Activated T-cell treated with anti-CD3 and anti-CD28 coated beads, Interleukin-2, amount 50 U/mL, for 4 hours (primary cell): Measurements from ENCODE around the gene C16orf46. TPM values are rescaled to one million over a fixed set of nuclear protein-coding genes. Genes with fewer than 3 reads are reported as not detected.
A peak's percentile ranks its signal among the peaks of the same experiment; 100 is the strongest.
"Not testable (repeated sequence)": the region's sequence is repeated elsewhere in the genome, so short reads cannot be mapped to it uniquely, and the experiment has no call there.

Experiments used
- ATAC-seq, 2 donors: fragments of 200-7000 bp; cut with Tn5 transposase; one replicate each; pipeline ENCODE4 v1.10.0; 2021
- DNase-seq: peaks from one replicate; pipeline ENCODE4 v3.0.0-alpha.2; 2020
- H3K27me3 Mint-ChIP-seq: one replicate; pipeline ENCODE4 v1.8.0; 2021; ENCODE audit warnings: low read depth, mixed read lengths
- H3K36me3 Mint-ChIP-seq: one replicate; pipeline ENCODE4 v1.8.0; 2022; ENCODE audit warnings: mixed read lengths; ENCODE audit not compliant: insufficient read depth
- H3K4me1 Mint-ChIP-seq: one replicate; pipeline ENCODE4 v1.8.0; 2021; ENCODE audit warnings: low read depth, mixed read lengths
- H3K4me3 Mint-ChIP-seq: one replicate; pipeline ENCODE4 v1.8.0; 2021; ENCODE audit warnings: mild to moderate bottlenecking, moderate library complexity, mixed read lengths
- H3K9me3 Mint-ChIP-seq: one replicate; pipeline ENCODE4 v1.8.0; 2021; ENCODE audit warnings: mixed read lengths
- total RNA-seq, 3 donors: library from RNA; stranded (reverse); gene quantifications; one replicate each; pipeline ENCODE4 v1.2.1, GENCODE V29; 2021

C16orf46 gene, protein sequence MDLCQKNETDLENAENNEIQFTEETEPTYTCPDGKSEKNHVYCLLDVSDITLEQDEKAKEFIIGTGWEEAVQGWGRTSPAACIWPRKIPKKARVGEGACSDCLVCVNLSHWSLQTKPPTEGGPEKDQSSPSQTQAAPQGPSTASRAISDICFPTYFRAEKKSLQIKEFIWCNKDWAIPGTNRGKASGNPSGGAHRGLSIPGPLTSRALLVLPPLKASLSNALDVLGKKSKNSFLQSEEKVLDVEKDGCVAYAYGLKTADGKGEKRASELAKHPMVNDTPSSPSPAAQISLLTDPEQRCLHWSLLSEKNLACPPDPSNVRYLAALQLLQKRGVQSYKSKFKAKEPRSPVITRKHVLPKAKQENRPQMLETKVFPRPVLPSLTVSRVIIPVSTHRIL
- total RNA-seq = 1 to 10 TPM; 1.4 to 1.7 (median 1.6) TPM

DNA sequence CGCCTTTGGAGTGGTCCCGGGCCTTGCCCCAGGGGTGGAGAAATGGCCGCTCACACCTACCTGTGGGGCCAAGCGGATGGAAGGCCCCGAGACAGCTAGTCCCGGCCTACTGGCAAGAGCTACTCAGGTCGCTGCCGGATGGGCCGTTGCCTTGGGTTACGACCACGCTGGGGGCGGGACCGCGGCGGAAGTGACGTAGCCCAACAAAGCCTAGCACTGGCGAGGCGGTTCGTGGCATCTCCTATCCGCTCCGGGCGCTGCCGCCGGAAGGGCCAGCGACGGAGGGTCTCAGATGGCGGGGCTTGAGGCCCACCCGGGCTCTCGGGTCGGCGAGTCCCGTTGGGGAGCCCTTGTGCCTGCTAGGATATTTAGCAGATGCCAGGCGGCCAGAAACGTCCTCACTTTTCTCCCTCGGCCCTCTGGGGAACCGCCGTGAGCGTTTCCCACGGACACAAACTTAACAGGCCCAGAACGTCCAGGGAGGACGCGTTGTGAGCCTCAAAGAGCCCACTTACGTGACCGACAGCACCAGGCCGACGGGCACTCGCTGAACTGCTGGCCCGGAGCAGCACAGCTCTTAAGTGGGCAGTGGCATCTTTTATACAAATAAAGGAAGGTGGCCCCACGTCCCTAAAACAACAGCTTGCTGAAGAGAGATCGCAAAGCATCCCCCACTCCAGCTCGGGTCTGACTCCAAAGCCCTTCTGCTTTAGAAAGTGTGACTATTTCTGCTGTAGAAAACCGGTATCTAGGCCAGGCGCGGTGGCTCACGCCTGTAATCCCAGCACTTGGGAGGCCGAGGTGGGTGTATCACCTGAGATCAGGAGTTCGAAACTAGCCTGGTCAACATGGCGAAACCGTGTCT lies at the start of gene C16orf46:
TSS of gene C16orf46 (minus strand) at position 163 of the 865 bp plus-strand sequence. CDS start 13,283 bp downstream, outside the sequence.
- H3K27me3 Mint-ChIP-seq = peaks cover 6% of the 10 kb centered on the region
- DNase-seq = peak; percentile 96
- peaks cover 5% of the 10 kb centered on the region for H3K4me1 Mint-ChIP-seq
- no peaks in the 10 kb centered on the region for H3K36me3 Mint-ChIP-seq
- ATAC-seq = peak; percentile 87 to 88
- H3K9me3 Mint-ChIP-seq = no peaks in the 10 kb centered on the region
- no peak within 1 kb of the TSS for H3K4me3 Mint-ChIP-seq

DNA sequence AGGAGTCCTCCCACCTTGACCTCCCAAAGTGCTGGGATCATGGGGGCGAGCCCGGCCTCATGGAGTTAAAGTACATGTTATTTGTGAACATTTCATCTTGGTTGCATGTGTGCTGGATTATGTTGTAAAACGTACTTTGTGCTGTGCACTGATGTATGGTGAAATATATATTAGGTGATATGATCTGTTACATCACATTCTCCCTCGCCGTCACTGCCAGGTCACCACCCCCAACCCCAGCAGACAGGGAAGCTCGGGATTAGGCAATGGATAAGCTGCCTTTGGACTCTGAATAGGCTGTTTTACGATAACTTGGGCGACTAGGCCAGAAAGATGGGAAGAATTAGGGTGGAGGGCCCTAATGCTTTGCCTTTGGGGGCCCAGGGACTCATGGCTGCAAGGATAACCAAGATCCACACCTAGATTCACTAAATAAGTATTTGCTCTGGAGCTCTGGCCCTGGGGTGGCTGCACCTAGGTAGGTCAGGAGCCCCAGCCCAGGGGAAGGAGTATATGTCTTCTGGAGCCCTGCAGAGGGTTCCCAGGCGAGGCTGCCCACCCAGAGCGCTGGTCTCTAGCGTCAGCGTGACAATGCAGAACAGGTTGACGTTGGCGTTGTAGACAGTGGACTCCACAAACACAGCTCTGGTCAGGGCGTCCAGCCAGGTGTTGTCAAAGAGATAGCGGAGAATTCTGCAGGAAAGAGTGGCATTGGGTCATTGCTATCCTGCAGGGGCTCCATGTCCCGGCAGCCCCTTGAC lies 46.2 kb upstream of the C16orf46 start:
- no peak for DNase-seq
- no peak for ATAC-seq
- Mint-ChIP-seq H3K4me1 (no peaks in the 10 kb centered on the region), H3K4me3 (no peak overlapping the region), H3K27me3 (peaks cover 6% of the 10 kb centered on the region), H3K9me3 (no peaks in the 10 kb centered on the region), H3K36me3 (no peaks in the 10 kb centered on the region)

DNA sequence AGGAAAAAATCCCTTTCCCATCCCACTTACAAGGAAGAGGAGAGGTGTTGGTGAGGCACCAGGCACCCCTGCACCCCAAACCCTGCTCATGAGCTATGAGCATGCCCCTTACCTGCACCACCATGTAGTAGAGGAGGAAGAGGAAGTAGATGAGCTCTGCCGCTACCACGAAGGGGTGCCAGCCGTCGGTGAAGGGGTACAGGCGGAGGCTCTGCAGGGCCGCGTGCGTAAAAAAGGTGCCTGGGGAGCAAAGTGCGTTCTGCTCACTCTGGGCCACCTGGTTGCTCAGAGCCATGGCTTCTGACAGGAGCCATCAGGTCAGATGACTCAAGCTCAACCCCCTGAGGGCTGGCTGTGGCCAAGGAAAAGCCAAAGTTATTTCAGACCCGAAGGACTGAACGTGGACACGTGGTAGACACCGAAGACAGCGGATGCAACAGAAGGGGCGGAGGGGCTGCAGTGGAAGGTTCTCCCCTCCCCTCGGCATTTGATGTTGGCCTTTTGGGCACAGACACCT lies 44.5 kb upstream of the C16orf46 start:
- Mint-ChIP-seq H3K4me1 (no peaks in the 10 kb centered on the region), H3K36me3 (no peaks in the 10 kb centered on the region), H3K27me3 (peaks cover 5% of the 10 kb centered on the region), H3K9me3 (no peaks in the 10 kb centered on the region), H3K4me3 (no peak overlapping the region)
- DNase-seq = no peak
- ATAC-seq = no peak

DNA sequence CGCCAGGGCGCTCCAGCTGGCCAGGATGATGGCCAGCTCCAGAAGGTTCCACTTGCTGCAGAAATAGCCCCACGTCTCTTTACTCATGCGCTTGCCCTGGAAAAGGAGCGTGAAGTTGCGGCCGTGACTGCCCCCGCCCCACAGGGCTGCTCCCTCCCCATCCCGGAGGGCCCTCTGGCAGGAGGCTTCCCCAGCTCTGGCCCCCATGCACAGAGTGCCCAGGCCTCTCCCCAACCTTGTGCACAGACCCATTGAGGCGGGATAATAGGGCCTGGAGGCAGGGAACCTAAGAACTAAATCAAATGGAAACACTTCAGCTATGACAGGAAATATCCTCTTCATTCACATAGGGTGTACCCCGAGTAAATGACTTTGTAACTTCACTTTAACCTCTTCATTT lies 40.4 kb upstream of the C16orf46 start:
- no peak for DNase-seq
- H3K4me3 Mint-ChIP-seq = no peak overlapping the region
- H3K27me3 Mint-ChIP-seq = peaks cover 7% of the 10 kb centered on the region
- H3K36me3 Mint-ChIP-seq = no peaks in the 10 kb centered on the region
- no peaks in the 10 kb centered on the region for H3K4me1 Mint-ChIP-seq
- H3K9me3 Mint-ChIP-seq = no peaks in the 10 kb centered on the region
- ATAC-seq = no peak

DNA sequence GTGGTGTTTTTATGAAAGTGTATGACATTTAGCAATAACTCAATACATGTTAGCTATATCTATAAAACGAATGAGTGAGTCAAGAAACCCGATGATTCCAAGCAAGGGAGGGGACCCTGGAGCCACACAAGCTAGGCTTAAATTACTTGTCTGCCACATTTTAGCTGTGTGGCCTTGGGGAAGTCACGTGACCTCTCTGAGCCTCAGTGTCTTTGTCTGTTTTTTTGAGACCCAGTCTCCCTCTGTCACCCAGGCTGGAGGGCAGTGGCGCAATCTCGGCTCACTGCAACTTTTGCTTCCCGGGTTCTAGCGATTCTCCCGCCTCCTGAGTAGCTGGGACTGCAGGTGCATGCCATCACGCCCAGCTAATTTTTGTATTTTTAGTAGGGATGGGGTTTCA lies 39.2 kb upstream of the C16orf46 start:
- ATAC-seq (no peak), DNase-seq (no peak)
- H3K9me3 Mint-ChIP-seq = no peaks in the 10 kb centered on the region
- peaks cover 7% of the 10 kb centered on the region for H3K27me3 Mint-ChIP-seq
- no peak overlapping the region for H3K4me3 Mint-ChIP-seq
- no peaks in the 10 kb centered on the region for H3K36me3 Mint-ChIP-seq
- H3K4me1 Mint-ChIP-seq = no peaks in the 10 kb centered on the region

DNA sequence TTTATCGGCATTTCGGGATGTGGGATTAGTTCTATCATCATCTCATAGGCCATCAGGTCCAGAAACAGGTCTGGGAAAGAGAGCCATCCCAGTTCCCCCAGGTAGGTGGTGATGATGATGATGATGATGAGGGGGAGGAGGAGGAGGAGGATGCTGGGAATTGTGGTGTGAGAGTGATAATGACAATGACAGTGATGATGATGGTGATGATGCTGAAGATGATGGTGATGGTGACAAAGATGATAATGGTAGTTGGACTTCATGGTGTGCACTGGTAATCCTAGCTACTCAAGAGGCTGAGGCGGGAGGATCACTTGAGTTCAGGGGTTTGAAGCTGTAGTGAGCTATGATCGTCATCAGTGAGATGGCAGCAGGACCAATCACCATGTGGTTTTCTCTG lies 35.4 kb upstream of the C16orf46 start:
- Mint-ChIP-seq H3K27me3 (peaks cover 4% of the 10 kb centered on the region), H3K4me3 (no peak overlapping the region), H3K4me1 (no peaks in the 10 kb centered on the region), H3K9me3 (no peaks in the 10 kb centered on the region), H3K36me3 (no peaks in the 10 kb centered on the region)
- DNase-seq (no peak), ATAC-seq (no peak)

DNA sequence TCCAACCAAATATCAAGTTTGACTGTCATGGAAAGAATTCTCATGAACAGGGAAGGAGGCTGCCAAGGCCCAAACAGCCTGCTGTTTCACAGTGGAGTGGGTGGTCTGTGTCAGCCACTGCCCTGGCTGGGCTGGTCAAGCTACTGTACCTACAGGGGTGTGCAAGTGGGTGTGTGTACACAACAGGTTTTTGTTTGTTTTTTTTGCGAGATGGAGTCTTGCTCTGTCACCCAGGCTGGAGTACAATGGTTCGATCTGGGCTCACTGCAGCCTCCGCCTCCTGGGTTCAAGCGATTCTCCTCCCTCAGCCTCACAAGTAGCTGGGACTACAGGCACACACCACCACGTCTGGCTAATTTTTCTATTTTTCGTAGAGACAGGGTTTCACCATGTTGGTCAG lies 32.2 kb upstream of the C16orf46 start:
- H3K4me1 Mint-ChIP-seq, ATAC-seq, H3K36me3 Mint-ChIP-seq, H3K4me3 Mint-ChIP-seq, H3K27me3 Mint-ChIP-seq, DNase-seq, H3K9me3 Mint-ChIP-seq: not testable (repeated sequence)

DNA sequence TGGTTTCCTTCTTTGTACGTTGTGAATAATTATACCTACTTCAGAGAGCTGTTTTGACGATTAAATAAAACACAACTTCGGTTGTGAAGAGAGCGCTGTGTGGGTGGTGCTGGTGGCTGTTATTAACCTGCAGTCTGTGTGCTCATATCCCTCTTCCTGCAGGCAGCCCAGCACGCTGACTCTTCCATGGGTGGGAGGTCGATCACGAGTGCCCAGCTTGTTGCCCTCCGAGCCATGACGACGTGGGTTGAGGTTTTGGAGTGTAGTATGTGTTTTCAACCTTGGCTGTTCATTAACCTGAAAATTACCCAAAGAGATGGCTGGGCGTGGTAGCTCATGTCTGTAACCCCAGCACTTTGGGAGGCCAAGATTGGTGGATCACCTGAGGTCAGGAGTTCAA lies 30.5 kb upstream of the C16orf46 start:
- Mint-ChIP-seq H3K36me3 (no peaks in the 10 kb centered on the region), H3K9me3 (no peaks in the 10 kb centered on the region), H3K4me1 (no peaks in the 10 kb centered on the region), H3K27me3 (peaks cover 2% of the 10 kb centered on the region), H3K4me3 (no peak overlapping the region)
- ATAC-seq = no peak
- DNase-seq = no peak

DNA sequence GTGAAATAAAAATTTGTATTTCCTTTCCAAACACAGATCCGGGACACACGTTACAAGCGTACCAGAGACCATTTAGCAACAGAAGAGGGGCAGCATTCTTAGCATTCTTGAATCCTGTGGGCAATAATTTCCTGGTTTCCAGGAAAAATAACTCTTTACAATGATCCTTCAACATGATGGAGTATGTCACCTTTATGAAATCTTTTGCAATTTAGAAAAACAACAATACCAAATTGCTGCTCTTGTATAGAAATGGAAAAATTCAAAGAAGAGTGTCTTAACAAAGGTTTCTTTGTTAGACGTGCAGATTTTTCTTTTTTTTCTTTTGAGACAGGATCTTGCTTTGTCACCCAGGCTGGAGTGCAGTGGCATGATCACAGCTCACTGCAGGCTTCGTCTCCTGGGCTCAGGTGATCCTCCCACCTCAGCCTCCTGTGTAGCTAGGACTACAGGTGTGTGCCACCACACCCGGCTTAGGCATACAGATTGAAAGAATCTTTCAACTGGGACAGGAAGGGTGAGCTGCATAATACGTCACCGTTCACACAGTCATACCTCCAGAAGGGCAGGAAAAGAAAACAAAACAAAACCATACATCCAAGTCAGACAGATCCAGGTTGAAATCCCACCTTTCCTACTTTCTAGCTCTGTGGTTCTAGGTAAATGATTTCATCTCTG lies 29.9 kb upstream of the C16orf46 start:
- no peaks in the 10 kb centered on the region for H3K9me3 Mint-ChIP-seq
- ATAC-seq = no peak
- H3K4me1 Mint-ChIP-seq = no peaks in the 10 kb centered on the region
- no peak for DNase-seq
- no peaks in the 10 kb centered on the region for H3K36me3 Mint-ChIP-seq
- H3K27me3 Mint-ChIP-seq = peaks cover 2% of the 10 kb centered on the region
- H3K4me3 Mint-ChIP-seq = no peak overlapping the region

DNA sequence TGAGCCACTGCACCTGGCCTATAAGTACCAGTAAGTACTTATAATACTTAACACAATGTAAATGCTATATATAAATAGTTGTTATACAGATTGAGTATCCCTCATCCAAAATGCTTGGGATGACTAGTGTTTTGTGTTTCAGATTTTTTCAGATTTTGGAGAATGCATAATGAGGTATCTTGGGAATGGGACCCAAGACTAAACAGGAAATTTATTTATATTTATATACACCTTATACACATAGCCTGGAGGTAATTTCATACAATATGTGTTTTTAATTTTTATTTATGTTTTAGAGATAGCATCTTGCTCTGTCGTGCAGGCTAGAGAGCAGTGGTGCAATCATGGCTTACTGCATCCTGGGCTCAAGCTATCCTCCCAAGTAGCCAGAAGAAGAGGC lies 28.9 kb upstream of the C16orf46 start:
- H3K4me1 Mint-ChIP-seq = no peaks in the 10 kb centered on the region
- no peak for DNase-seq
- H3K4me3 Mint-ChIP-seq = no peak overlapping the region
- H3K9me3 Mint-ChIP-seq = no peaks in the 10 kb centered on the region
- no peaks in the 10 kb centered on the region for H3K36me3 Mint-ChIP-seq
- no peak for ATAC-seq
- peaks cover 2% of the 10 kb centered on the region for H3K27me3 Mint-ChIP-seq

DNA sequence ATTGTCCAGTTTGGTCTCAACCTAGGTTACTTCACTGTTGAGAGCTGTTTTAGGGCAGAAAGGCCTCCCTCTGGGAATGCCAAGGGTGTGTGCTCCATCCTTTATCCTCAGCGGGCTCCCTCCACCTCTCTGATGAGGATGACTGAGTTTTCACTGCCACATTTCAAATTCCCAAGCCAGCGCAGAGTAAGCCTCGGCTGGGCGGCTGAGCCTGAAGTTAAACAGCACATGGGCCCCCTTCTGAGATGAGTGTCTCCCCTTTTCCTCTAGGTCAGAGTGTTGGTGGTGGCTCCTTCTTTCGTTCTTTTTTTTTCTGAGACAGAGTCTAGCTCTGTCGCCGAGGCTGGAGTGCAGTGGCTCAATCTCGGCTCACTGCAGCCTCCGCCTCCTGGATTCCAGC lies 24.7 kb upstream of the C16orf46 start:
- DNase-seq = no peak
- Mint-ChIP-seq H3K9me3 (no peaks in the 10 kb centered on the region), H3K36me3 (no peaks in the 10 kb centered on the region), H3K4me3 (no peak overlapping the region), H3K27me3 (no peaks in the 10 kb centered on the region), H3K4me1 (peaks cover 2% of the 10 kb centered on the region)
- ATAC-seq = no peak

DNA sequence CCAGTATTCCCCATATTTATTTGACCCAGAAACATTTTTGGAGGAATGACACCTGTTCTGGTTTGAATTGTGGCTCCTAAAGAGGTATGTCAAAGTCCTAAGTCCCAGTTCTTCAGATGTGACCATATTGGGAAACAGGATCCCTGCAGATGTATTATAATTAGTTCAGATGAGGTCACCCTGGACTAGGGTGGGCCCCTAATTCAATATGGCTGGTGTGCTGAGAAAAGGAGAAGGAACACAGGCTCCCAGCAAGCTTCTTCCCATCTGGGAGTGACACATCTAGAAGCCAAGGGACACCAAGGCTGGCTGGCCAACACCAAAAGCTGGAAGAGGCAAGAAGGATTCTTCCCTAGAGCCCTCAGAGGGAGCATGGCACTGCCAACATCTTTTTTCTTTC lies 22.9 kb upstream of the C16orf46 start:
- no peak overlapping the region for H3K4me3 Mint-ChIP-seq
- ATAC-seq = no peak
- no peaks in the 10 kb centered on the region for H3K27me3 Mint-ChIP-seq
- DNase-seq = no peak
- no peaks in the 10 kb centered on the region for H3K36me3 Mint-ChIP-seq
- H3K4me1 Mint-ChIP-seq = peaks cover 6% of the 10 kb centered on the region
- no peaks in the 10 kb centered on the region for H3K9me3 Mint-ChIP-seq

DNA sequence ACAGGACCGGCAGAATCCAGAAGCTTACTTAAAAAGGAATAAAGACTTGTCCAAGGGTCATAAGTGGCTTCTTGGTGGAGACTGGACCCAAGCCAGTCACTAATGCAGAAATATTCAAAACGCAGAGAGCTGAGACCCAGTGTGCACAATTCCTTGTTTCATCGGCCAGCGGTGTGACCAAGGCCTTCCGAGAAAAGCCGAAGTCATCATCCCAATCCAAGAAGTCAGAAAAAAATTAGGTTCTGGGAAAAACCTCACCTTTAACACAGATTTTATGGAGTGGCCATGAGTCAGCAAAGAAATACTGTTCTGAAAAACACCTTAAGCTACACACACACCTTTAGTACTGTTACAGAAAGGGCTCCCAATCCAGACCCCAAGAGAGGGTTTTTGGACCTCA lies 20.2 kb upstream of the C16orf46 start:
- Mint-ChIP-seq H3K4me1 (peaks cover 11% of the 10 kb centered on the region), H3K27me3 (no peaks in the 10 kb centered on the region), H3K9me3 (no peaks in the 10 kb centered on the region), H3K4me3 (no peak overlapping the region), H3K36me3 (no peaks in the 10 kb centered on the region)
- no peak for DNase-seq
- ATAC-seq = no peak
